Central memory CD4-positive, alpha-beta T cell (primary cell): ENCODE measurements around the gene SPTY2D1.
A peak's percentile ranks its signal among the peaks of the same experiment; 100 is the strongest.
"Not testable (repeated sequence)": the region's sequence is repeated elsewhere in the genome, so short reads cannot be mapped to it uniquely, and the experiment has no call there.

ENCODE experiments used
- DNase-seq: peaks from one replicate; pipeline ENCODE4 v3.0.0; 2022
- total RNA-seq, 3 experiments: gene quantifications; one replicate each; lab custom pipeline; 2026; lab: John Stamatoyannopoulos, UW

The SPTY2D1 gene, protein sequence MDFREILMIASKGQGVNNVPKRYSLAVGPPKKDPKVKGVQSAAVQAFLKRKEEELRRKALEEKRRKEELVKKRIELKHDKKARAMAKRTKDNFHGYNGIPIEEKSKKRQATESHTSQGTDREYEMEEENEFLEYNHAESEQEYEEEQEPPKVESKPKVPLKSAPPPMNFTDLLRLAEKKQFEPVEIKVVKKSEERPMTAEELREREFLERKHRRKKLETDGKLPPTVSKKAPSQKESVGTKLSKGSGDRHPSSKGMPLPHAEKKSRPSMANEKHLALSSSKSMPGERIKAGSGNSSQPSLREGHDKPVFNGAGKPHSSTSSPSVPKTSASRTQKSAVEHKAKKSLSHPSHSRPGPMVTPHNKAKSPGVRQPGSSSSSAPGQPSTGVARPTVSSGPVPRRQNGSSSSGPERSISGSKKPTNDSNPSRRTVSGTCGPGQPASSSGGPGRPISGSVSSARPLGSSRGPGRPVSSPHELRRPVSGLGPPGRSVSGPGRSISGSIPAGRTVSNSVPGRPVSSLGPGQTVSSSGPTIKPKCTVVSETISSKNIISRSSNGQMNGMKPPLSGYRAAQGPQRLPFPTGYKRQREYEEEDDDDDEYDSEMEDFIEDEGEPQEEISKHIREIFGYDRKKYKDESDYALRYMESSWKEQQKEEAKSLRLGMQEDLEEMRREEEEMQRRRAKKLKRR
- 60.6 to 80.9 (median 69.1) reads per million in 3 experiments for total RNA-seq

DNA sequence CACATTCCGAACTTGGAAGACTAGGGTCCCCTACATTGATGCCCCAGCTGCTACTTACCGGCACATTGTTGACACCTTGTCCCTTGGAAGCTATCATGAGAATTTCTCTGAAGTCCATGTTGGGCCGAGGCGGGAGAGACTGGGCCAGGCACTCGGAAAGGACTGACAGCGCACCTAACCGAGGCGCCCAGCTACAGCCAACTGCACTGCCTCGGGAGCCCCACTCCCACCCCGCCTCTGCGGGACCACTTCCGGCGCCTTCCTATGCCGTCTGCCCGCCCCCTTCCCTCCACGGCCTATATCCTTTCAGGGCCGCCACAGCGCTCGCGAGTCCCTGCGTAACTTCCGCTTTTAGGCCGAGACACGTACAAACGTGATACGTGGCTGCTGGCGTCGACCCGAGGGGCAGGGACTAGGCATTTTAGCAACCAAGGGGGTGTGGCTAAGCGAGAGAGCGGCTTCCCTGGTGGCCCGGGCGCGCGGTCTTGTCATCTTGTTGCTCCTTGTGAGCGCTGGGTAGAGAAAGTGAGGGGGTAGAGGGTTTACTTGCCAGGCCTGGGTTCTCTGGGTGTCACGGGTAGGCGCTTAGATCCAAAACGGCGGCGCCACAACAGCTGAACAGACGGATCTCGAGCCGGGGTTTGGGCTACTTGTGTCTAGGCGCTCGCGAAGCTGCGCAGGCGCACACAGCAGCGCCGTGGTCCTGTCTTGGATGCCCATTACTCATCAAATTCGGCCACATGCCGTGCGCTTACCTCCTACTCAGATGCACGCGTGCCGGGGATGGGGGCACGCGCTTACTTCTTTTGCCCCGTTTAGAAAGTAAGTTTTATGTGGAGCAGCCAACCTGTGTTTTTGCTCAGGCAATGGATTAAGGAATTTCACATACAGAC lies at the start of gene SPTY2D1:
Gene SPTY2D1, minus strand, starts transcription at position 203 of the 893 bp plus-strand sequence. Its CDS starts 85 bp downstream, at position 118.
- peak; percentile 99 for DNase-seq

DNA sequence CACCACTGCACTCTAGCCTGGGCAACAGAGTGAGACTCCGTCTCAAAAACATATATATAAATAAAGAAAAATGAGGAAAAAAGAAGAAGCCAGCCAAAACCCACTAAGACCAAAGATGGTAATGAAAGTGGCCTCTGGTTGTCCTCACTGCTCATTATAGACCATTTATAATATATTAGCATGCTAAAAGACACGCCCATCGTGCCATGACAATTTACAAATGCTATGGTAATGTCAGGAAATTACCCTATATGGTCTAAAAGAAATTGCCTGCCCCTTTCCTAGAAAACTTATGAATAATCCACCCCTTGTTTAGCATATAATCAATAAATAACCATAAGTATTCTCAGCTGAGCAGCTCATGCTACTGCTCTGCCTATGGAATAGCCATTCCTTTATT lies 48.3 kb upstream of the SPTY2D1 start:
- no peak for DNase-seq

DNA sequence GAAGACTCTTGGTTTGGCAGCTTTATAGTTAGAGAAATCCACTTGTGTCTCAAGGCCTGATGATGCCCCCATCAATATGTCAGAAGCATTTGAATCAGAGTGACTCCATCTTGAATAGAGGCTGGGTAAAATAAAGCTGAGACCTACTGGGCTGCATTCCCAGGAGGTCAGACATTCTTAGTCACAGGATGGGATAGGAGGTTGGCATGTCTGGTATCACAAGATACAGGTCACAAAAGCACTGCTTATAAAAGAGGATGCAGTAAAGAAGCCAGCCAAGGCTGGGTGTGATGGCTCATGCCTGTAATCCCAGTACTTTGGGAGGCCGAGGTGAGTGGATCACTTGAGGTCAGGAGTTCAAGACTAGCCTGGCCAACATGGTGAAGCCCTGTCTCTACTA lies 47.8 kb upstream of the SPTY2D1 start:
- not testable (repeated sequence) for DNase-seq

DNA sequence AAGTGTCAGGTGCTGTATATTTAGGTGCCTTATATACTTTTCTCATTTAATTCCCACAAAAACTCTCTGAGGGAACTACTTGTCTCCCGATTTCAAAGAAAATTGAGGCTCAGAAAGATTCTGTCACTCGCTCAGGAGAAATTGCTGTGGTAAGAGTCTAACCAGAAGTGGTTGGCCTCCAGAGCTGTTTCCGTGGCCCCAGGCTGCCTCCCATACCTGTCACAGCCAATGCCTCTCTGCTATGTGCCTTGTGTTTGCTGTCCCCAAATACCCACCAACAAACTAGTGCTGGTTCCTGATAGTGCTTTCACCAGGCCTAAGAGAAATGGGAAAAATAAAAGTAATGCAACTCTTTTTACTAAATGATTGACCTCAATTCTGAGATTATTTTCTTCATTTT lies 43.4 kb upstream of the SPTY2D1 start:
- DNase-seq, result no peak

DNA sequence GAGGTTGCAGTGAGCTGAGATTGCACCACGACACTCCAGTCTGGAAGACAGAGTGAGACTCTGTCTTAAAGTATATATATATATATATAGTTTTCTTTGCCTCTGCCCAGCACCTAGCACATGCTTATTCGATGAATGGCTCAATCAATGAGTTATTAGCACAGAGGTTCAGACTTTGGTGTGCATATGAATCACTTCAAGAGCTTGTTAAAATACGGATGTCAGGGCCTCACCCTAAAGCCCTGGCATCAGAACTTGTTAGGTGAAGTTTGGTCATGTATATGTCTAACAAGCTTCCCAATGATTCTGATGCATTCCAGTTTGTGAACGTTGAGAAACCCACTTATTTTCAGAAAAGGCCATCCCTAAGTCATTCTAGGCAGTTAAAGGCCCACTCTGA lies 42.7 kb upstream of the SPTY2D1 start:
- DNase-seq, result no peak

DNA sequence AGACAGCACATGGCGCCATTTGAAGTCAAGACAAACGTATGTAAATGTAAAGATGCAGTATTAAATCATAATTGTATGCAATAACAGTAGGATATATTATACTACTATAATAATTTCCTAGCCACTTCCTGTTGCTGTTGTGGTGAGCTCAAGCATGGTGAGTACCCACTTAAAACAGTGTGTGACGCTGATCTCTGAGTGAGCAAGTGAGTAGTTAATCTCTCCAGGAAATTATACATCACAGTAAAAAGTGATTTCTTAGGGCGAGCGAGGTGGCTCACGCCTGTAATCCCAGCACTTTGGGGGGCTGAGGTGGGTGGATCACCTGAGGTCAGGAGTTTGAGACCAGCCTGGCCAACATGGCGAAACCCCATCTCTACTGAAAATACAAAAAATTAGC lies 38.1 kb upstream of the SPTY2D1 start:
- DNase-seq, result peak; percentile 80

DNA sequence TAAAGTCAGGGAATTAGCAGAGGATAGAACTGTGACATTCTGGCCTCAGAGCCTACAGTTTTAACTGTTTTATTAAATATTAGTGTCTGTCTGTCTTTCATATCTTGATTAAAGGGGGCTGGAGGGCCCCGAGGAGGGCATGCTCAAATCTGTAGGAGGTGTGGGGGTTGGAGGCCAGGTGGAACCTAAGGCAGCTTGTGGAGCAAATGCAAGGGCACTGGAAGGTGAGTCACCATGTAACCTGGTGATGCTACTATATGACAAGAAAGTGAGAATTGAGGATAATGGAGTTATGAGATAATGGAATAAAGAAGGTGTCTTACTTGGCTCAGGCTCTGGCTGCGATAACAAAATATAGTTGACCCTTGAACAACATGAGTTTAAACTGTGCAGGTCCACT lies 37.1 kb upstream of the SPTY2D1 start:
- DNase-seq, result no peak

DNA sequence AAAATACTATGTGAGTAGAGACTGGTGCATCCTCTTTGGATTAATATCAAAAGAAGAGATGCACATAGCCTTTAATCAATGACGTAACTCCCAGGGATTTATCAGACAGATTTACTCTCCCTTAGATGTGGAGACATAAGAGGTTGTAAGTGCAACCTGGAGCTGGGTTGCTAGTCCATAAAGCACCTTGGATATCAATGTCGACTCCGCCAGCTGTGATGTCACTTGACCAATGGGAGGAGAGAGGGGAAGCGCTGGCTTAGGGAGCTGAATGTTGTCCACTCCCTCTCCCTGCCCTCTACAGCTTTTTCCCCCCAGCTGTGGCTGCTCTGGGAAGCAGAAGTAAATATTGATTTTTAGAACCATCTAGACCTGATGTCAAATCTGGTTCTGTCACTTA lies 35.6 kb upstream of the SPTY2D1 start:
- DNase-seq, result no peak

DNA sequence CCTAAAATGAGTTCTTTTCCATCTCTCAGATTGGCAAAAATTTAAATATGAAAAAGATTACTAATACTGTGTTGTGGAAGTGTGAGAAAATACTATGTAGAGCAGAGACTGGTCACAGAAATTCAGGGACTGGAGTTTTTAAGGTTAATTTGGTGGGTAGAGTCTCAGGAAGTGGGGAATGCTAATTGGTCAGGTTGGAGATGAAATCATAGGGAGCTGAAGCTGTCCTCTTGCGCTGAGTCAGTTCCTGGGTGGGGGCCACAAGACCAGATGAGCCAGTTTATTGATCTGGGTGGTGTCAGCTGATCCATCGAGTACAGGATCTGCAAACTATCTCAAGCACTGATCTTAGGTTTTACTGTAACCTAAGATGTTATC lies 35.1 kb upstream of the SPTY2D1 start:
- peak; percentile 19 for DNase-seq

DNA sequence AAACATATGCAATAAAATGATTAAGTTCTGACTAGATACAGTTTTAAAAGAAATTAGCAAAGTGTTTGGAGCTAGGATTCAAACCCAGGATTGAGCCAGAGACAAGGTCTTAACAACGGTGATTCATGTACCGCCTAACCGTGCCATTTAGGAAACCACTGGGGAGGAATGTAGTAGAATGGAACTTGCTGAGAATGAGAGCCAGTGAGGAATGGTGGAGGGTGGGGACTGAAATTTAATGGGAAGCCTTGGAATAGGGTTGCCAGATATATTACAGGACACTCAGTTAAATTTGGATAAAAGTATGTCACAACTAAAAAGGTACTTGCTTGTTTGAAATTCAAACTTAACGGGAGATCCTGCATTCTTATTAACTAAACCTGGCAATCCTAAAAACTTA lies 34.0 kb upstream of the SPTY2D1 start:
- no peak for DNase-seq

DNA sequence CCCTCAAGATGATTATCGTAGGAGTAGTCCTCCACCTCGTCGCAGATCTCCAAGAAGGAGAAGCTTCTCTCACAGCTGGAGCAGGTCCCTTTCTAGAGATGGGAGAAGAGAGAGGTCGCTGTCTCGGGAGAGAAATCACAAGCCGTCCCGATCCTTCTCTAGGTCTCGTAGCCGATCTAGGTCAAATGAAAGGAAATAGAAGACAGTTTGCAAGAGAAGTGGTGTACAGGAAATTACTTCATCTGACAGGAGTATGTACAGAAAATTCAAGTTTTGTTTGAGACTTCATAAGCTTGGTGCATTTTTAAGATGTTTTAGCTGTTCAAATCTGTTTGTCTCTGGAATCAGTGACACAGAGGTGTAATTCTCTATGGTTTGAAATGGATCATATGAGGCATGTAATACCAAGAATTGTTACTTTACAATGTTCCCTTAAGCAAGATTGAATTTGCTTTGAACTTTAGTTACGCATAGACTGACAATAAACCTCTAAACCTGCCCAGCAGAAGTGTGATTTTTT lies 31.3 kb upstream of the SPTY2D1 start:
- not testable (repeated sequence) for DNase-seq

DNA sequence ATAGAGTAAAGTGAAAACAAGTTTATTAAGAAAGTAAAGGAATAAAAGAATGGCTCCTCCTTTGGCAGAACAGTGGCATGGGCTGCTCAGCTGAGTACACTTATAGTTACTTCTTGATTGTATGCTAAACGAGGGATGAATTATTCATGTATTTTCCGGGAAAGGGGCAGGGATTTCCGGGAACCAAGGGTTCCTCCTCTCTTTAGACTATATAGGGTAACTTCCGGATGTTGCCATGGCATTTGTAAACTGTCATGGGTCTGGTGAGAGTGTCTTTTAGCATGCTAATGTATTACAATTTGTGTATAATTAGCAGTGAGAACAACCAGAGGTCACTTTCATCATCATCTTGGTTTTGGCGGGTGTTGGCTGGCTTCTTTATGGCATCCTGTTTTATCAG lies 23.5 kb upstream of the SPTY2D1 start:
- no peak for DNase-seq

DNA sequence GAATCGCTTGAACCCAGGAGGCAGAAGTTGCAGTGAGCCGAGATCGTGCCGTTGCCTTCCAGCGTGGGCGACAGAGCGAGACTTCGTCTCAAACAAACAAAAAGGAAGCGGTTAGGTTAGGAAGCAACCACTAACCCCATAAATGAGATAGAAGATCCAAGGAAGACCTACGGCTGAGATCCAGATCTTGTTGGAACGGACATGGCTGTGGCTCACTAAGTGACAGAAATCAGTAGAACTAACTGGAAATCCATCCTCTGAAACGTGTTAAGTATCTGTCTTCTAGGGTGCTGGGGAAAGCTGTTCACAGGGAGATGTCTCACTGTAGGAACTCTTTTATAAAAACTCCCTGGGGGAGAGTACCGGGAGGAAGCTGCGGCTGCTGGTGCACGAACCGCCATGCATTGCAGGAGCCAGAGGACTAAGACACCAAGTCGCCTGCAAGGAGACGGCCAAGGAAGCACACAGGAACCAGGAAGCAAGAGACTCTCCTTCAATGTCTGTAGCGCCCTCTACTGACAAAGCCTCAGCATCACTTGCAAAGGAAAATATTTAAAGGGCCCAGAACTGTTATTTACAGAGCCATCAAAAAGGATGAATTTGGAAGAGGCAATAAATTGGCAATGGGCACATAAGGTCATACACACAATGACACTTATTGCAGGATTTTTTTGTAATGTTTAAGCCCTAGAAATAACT lies 16.9 kb upstream of the SPTY2D1 start:
- DNase-seq, result peak; percentile 63

DNA sequence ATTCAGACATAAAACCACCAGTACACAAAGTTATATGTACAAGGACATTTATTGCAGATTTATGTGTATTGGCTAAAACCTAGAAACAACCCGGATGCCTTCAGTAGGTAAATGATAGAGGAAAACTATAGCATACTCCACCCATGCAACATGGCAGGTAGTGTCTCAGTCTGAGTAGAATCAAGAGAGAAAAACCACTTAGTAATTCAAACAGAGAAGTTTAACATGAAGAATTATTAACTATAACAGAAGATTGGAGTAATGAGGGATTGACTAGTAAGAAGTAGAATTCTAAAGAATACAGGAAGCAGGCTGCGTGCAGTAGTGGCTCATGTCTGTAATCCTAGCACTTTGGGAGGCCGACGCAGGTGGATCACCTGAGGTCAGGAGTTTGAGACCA lies 16.2 kb upstream of the SPTY2D1 start:
- DNase-seq, result no peak

DNA sequence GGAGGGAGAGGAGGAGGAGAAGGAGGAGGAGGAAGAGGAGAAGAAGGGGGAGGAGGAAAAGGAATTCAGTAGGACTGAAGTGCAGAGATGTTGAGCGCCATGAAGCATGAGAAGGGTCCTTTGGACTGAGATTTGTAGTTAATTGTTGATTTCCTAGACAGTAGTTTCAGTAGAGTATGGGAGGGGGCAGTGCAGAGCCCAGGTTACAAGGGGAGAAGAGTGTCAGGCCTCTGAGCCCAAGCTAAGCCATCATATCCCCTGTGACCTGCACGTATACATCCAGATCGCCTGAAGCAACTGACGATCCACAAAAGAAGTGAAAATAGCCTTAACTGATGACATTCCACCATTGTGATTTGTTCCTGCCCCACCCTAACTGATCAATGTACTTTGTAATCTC lies 8.9 kb upstream of the SPTY2D1 start:
- DNase-seq, result not testable (repeated sequence)

DNA sequence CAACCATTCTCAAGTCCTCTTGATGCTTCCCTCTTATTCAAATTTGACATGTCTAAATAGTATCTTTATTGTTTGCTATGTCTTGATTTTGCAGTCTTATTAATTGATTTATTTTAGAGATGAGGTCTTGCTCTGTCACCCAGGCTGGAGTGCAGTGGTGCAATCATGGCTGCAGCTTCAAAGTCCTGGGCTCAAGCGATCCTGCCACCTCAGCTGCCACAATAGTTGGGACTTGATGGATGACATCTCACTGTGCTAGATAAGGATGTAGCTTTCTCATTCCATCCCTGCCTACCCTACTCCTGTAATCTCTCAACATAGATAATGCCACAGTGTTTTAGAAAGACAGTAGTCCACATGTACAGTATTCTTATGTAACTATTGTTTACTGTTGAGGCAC lies 7.5 kb upstream of the SPTY2D1 start:
- no peak for DNase-seq

DNA sequence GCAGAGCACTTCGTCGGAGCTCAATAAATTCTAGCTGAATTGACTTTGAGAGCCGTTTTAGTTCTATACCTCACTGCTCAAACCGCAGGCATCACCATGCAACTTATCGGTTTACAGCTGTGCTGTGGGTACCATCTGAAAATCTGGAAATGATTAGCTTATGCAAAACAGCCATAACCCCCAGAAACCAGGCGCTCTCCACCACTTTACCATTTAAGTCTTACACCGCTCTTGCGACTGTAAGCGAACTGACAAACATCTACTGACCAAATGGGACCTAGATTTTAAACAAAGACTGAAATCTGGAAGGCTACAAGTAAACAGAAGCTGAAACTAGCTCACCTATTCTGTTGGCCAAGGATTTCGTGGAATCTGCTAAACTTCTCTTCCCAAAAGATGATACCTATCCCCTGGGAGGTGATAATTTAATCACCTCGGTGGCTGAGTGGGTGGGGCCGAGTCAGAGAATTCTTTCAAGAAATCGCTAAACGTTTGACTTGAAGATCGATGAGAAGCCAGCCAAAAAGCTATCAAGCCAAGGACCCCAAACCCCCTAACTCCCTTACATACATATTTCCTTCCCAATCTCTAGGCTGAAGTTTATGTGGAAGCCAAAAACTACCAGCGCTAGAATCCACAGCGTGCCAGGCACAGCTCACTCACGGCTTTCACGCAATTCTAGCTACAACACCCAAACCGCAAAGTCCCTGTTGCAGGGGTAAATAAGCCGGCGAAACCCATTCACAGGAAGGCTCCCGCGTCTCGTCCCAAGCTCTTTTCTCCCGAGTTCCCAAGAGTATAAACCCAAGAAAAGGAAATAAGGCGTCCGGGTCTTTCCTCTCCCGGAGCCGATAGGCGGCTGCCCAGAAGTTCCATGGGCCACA lies 644 bp downstream of the SPTY2D1 start:
- DNase-seq, result no peak

DNA sequence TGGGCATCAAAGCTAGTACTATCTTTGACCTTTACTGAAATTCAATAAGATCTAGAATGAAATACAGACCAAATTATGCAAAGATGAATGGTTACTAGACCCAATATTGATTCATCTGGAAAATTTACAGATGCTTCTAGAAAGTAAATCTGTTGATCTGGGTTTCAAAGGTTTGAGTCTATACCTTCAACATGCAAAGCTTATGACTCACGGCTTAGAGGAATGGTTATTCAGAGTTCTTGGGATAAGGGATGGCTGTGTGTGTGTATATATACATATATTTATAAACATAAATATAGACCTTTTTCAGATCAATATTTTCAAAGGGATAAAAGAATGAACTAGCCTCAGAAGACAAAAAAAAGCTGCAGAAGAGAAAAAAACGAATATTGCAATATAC lies 1.3 kb downstream of the SPTY2D1 start:
- DNase-seq, result no peak

DNA sequence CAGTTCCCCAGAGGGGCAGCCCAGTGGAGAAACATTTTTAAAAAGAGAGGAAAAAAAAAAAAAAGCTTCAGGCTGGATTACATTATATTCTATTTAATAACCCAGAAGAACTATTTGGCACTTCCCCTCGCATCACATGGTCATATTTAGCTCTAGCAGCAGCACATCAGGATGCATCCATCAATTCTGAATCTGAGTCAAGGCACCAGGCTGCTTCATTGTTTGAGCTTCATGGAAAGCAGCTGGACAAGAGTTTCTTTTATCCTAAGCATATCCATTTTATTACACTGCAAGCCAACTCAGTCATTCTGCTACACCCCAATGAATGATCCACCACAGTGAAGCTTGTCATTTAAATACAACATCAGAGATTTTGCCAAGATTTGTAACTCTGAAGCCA lies 10.0 kb downstream of the SPTY2D1 start:
- no peak for DNase-seq

DNA sequence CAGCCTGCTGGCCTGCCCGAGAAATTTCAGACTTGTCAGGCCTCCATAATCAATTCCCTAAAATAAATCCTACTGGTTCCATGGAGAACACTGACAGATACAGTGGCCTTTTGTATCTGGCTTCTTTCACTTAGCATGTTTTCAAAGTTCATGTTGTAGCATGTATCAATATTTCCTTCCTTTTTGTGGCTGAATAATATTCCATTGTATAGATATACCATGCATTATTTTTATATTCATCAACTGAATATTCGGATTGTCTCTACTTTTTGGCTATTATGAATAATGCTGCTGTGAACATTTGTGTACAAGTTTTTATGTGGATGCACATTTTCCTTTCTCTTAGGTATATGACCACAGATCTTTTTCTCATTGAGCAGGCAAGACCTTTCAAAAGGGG lies 10.4 kb downstream of the SPTY2D1 start:
- DNase-seq, result no peak

DNA sequence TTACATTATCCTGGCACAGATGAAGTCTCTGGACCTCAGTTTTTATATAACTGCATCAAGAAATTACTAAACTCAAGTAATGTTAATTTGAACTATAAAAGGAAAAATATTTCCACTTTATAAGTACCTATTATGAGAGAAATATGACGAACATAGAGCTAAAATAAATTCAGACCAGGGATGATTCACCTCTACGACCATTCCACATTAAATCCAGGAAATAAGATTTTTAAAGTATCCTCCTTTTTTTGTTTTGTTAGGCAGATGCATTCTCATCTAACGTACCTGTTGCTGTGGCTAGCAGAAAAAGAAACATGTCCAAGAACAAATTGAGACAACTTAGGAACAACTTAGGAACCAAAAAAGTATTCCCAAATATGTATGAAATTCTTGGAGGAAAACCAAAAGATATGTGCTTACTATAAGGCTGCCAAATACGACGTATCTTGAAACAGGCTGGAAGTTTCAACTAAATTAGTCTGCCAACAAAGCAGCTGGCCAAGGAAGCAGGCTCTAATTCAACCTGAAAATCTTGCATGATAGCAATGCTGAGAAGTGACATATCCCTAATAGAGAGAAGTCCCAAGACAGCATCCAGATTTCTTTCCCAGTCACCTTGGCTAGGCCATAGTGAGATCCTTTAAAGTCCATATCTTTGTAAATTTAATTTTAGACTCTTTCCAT lies 15.7 kb downstream of the SPTY2D1 start:
- no peak for DNase-seq
